HG03521 (cell line): ENCODE measurements around the gene MYOM3.

ENCODE experiments used
- ATAC-seq: cut with Tn5 transposase; IDR thresholded peaks from one replicate; pipeline ENCODE4 v1.9.1; 2021; ENCODE audit warnings: mild to moderate bottlenecking, moderate library complexity; ENCODE audit not compliant: unreplicated experiment

MYOM3 gene

DNA sequence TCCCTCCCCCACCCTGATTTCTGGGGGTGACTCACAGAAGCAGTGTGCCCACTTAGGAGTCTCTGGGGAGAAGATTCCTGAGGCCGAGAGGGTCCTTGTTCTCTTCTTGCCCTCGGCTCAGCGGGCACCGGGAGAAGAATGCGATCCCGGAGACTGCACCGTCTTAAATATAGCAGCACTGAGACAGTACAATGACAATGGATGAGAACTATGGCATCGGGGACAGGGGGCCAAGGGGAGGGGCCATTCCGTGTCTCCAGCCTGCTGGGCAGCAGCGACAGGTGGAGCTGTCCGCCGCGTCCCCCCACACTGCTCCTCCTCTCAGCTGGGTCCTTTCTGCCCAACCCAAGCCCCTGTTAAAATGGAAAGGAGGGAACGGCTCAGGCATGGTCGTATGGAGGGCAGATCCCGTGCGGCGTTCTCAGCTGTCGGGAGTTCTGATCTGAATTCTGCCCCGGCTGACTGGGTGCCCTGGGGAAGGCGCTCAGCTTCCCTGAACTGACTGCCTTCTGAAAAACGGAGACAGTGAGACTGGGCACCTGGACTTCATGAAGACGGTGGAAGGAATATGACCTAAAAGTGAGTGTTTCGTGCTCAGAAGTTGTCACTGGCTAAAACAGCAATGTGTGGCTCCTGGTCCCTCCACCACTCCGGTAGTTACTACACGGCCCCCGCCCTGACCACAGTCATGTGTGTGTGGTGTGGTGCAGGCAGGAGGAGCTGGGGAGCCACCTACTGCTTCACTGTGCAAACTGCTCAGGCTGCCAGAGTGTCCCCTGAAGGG is at the start of gene MYOM3:
TSS of gene MYOM3 (minus strand) at position 140 of the 784 bp plus-strand sequence. CDS start 3,499 bp downstream, outside the sequence.
- ATAC-seq, result no peak

DNA sequence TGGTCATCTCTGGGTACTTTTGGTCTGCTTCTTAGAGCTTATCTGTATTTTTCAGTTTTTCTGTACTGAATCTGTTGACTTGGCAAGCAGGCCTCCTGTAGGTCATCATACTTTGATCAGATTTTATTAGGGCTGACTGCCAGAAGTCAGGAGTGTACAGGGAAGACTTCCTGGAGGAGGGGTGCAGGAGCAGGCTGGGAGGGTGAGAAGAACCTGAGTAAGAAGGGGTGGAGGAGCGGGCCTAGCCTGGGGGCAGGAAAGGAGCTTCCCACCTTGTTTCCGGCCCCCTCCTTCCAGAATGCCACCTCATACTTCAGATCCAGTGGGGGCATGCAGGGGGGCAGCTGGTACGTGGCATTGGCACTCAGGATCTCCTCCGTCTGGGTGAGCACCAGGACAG is 49.3 kb upstream of the MYOM3 start:
- ATAC-seq, result no peak

DNA sequence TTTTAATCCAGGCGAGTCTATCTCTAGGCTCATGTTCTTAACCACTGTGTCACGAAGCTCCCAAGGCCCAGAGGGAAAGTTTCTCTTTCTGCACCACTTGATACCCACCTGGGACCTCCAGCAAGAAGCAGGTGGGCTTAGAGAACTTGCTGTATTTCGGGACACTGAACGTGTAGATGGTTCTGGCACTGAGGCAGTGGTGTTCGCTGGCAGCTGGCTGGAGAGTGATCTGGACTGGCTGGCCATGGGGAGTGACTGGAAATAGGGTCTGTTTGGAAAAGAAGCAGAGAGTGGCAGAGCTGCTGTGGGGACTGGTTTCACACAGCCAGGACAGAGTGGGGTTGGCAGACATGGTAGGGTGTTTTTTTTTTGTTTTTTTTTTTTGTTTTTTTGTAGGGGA is 47.4 kb upstream of the MYOM3 start:
- no peak for ATAC-seq

DNA sequence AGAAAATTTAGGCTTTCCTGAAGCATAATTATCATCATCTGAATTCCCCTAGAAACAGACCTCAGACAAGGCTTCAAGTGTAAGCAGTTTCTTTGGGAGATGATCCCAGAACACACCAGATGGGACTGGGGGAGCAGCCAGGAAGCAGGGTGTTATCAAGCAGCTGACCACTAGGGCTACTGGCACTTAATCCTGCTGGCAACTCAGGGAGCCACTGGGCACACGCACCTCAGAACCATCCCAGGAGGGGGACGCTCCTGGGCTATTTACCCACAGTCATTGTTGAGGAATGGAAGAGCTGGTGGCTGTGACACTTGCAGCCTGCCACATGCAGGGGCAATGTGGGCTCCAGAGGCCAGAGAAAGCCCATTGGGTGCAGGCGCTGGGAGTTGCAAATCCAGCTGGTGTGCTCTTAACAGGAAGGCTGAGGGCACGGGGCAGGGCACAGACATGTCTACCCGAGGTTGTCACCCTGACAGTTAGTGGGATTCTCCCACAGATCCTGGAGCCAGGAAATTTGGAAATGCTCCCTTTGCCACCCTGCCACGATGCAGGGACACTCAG is 46.1 kb upstream of the MYOM3 start:
- ATAC-seq, result no peak

DNA sequence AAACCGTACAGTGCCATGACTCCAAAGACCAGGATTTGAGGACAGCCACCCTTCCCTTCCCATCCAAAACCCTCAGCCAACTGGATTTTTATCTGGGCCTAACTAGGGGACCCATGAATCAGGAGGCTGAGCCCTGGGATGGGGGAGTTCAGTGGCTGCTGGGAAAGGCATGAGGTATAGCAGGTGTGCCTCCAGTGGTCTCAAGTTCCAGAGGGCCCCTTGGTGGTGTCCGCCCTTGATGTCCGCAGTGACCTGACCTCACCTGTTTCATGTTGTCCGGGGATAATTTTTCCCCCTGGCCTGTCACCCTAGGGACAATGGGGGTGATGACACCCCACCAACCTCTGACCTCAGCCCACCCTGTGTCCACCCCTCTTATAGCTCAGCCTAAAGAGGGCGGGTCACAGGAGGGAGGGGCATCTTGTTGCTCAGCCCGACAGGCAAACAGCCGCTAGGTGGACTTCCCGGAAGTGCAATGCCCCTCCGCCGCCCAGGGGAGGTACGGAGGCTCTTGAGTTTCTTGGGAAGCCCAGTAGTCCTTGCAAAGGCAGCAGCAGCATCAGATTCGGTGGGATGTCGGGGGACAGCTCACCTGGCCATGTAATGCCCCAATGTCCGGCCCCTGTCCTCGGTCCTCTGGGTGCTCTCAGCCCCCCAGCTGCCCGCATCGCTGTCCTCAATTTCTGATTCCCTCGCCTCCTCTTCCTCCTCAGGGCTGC is 44.8 kb upstream of the MYOM3 start:
- ATAC-seq, result no peak

DNA sequence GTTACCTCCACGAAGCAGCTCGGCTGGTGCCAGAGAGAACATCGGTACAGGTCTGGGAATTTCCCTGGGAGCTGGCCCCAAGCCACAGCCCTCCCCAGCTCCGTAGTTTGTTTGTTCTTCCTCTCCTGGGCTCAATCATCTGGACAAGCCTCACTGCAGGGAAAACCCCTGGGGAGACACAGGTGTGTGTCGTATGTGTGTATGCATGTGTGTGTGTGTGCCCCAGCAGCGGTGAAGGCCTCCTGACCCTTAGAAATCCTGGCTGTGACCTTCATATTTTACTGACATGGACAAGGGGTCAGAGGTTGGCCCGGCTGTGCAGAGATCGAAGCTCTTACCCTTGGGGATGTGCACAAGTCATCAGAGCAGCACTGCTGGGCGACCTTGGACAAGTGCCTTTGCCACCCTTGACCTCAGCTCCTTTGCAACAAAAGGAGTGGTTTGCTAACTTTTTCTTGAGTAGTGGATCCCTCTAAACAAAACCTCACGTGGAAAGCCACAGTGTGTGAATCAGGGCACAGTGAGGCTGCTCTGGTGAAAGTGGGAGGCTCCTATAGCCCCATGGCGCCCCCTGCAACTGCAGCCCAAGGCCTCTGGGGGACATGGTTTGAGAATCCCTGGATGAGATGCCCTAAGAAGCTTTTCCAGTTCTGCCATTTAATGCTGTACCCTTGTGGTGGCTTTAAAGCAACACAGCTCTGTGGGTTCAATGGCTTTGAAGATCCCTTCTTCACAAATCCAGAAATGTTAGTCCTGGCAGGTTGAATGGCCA is 43.3 kb upstream of the MYOM3 start:
- no peak for ATAC-seq

DNA sequence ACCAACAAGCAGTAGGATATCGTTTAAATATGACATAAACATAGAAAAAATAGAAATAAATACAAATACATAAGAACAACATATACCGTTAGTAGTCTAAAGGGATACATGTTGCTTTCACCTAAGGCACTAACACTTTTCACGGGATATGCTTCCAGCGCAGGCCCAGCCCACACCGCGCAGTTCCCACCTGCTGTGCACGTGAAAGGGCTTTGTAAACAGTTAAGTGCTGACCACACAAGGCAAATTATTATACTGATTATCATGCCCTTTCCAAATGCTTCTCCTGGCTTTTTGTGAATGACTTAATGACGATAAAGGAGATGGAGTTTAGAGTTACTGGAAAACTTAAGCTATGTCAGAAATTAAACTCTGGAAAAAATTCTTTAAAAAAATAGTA is 42.3 kb upstream of the MYOM3 start:
- ATAC-seq, result no peak

DNA sequence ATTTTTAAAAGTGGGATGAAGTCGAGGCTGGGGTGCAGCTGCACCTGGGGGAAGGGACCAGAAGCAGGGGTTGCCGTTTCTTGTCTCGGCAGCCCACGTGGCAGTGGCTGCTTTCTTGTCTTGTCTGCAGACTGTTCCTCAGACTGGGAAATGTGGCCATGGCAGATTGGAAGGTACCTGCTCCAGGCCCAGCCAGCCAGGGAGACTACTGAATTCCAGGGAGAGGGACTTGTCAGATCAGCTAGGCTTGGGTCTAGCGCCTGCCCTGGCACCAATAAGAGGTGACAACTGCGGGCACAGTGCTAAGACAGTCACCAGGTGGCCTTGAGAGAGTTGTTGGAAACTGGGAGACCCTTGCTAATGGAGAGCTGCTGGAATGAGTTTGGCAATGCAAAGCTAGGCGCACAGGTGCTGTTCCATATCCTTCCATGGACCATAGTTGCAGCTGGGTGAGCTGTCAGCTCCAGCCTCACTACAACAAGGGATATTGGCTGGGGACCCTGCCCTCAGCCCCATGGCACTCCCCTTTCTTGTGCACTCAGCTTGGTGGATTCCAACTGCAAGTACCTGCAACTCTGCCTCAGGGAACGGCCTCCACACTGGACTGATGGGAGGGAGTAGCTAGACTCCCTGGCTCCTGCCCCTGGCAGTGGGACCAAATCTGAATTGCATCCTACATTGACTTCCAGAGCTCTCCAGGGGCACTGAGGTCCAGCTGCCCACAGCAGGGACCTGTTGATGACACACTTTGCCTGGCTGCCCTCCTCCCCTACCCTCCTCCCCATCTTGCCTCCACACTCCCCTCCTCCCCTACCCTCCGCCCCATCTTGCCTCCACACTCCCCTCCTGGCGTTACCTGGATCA is 40.9 kb upstream of the MYOM3 start:
- no peak for ATAC-seq

DNA sequence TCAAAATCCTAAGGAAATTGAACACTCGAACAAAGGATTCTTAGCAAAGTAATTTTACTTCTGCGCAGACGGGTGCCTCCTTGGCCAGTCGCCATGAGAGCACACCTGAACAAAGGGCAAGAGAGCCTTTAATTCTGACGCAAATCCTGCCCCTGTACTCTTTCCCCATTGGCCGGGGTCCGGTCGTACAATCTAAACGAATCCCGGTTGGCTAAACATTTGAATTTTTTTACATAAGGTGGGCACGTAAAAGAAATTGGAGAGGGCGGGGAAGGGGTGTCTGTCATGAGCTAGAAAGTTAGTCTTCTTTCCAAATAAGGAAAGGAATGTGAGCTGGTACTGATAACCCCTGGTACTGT is 39.2 kb upstream of the MYOM3 start:
- no peak for ATAC-seq

DNA sequence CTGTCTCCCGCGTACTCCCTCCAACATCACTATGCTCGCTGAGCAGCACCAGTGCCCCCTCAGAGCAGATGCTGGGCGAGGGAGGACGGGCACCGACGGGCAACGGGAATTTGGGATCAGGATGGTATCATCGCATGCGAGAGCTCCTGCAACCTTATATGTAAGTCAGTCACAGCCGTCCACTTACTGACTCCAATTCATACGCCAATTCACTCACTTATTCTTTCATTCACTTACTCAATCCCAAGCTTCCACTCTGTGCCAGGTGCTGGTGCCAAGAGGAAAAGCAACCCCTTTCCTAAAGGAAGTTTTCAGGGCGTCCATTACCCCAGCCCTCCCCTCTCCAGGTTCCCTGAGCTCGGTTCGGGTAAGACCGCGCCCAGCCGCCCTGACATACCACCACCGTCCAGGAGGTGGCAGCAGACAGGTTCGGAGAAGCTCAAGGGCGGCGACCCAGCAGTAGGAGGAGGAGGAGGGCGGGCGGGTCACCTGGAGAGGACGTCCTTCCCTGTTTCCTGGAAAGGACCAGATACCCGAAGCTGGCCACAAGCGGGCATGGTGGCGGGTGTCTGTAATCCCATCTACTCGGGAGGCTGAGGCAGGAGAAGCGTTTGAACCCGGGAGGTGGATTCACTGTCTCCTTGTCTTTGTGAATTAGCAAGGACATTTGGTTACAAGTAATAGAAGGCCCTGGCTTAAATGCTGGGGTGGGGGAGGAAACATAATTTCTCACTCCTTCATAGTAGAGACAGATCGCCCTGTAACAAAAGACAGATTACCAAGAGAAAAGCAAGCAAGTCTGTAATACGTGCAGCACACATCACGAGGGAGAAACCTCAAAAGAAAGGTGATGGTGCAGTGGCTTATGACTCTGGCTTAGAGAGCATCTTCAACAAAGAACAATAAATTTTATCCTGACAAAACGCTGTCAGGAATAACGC is 38.6 kb upstream of the MYOM3 start:
- ATAC-seq, result peak; percentile 70

DNA sequence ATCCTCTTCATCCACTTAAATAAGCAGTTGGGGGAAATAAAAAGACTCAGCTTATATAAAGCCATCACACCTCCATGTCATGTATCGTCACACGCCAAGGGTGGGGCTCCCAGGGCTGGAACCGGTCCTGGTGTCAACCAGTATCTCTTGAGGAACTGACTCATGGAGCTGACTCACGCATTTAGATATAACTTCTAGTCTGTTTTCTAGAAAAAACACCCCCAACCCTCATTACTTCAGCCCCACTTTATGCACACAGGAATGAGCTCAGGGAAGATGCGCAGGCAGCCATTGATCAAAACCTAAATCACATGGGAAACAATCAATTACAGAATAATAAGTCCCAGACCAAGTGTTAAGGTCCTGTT is 37.9 kb upstream of the MYOM3 start:
- no peak for ATAC-seq

DNA sequence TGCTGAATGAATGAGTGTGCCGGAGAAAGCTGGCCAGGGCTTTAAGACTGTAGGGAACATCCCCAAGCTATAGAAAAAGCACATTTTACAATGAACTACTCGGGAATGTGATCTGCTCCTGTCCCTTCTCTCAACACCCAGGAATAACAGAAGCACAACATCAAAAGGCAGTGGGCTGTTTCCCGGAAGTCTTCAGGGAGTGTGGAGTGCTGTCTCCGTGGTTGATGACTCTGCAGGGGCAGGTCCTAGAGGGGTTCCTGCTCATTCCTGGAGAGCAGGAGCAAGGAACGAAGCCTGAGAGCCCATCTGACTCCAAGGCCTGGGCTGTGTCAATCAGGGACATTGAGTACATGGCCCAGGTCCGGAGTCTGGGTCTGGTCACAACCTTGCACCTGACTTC is 35.9 kb upstream of the MYOM3 start:
- ATAC-seq, result no peak

DNA sequence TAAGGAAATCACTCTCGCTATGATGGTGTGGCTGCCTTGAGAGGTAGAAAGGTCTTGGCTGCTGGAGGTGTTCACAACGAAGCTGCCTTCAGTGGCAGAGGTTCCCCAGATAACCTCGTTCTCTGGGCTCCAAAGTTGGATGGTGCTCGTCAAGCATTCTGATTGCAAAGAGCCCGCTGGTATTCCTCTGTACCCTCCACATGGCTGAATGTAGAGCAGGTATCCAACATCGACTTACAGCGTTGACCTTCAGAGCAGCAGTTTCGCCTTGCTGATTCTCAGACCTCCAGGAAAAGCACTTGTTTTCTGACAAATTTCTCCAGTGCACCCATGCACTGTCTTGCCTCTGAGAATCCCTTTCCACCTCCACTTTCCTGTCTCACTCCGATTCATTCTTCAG is 35.3 kb upstream of the MYOM3 start:
- no peak for ATAC-seq

DNA sequence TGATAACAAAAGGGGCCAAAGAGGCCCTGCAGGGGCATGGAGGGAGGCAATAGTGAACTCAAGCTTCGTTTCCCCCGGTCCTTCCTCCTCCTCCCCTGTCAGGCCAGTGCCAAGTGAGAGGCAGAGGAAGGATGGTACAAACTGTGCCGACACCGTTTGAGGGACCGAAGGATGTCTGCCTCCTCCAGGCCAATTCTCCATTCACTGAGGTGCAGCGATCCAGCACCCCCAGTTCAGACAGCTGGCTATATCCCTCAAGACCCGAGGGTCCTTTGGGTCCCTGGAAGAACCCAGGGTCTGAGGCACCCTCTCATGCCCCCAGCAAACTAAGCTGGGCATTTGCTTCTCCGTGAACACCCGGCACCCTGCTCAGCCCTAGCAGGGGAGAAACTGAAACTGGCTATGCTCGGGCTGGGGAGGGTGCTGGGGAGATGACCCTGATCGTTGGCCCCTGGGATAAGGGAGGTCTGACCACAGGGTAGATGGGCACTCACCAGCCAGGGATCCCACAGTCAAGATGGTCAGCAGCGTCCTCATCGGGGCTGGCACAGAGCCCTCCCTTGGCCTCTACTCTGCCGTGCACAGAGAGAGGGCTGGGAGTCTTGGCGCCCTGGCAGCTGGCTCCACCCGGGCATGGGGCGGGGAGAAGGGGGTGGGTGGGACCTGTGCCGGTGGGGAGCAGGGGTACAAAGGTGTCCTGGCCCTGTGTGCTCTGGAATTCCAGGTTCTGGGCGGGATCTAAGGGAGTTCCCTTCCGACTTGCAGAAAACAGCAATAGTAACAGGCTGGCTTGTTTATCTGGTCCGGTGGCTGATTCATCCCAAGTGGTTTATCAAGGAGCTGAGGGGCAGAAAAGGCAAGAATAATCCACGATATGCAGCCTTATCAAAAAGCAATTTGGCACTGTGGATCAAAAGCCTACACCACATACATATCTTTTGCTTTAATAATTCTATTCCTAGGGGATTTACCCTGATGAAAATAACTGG is 30.9 kb upstream of the MYOM3 start, which contains the start of gene IL22RA1:
TSS of gene IL22RA1 (minus strand) at position 595 of the 989 bp plus-strand sequence. CDS start at position 537, 58 bp downstream.
- ATAC-seq, result no peak

DNA sequence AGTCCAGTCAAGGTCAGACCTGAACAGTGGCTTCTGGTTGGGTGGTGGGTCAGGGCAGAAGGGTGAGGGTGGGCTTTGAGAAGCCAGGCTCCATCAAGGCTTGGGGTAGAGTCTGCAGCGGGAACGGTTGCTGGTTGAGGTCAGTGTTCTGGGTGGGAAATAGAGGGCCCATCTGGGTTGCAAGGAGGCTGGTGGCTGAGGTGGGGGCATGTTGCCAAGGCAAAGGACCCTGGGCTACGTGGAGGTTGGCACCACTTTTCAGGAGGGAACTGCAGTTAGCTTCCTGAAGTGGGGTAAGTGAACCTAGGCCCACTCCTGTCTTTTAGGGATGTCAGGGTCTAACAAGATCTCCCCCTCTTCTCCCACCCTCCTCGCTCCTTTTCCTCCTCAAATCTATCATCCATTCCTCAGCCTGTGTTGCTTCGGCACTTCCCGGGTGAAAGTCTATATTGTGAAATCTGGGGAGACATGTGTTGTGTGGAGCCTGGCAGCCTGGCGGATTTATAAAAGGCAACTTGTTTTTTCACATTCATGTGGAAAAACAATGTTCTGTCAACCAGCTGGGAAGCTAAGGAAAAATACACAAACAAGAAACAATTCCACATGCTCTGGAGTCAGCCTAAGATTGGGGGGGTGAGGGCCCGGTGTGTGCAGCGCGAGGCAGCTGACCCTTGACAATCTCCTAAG is 29.5 kb upstream of the MYOM3 start:
- ATAC-seq, result no peak

DNA sequence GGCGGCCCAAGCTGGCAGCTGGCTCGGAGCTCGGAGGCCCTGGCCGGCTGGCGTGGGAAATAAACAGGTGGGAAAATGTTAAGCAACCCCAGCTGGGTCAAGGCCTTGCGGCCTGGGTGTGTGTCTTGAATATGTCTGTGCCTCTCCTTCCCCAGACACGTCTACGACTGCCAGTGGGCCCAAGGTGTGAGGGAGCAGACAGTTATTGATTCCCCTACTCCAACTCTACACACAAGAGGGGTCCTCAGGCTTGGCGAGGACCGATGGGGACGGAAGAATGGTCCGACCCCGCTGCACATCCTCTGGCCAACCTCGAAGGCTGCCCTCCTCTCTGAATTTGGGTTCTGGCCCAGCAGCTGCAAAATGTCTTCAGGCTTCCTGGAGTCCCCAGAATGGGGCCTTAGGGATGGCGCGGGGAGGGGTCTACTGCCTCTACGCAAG is 28.8 kb upstream of the MYOM3 start:
- no peak for ATAC-seq

DNA sequence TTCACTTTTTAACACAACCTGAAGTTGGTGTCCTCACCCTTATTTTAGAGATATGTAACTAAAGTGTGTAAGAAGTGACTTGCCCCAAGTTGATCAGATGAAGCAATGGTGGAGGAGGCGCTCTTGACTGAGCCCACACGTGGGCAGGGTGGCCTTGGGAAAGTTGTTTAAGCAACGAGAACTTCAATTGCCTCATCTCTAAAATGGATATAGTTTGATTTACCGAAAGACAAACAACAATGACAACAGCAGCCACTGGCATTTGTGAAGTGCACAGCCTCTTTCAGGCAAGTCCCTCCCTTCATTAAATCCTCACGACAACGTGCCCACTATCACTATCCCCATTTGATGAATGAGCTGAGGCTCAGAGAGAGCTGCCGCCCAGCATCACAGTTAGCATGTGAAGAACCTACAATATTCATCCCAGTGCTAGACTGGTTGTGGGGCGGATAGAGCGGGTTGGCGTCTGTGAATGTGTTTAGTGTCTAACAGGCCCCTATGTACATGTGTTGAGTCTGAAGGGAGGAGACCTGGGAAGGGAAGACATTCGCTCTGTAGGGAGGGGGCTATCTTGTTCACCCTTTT is 28.0 kb upstream of the MYOM3 start:
- ATAC-seq, result no peak
